GM21529 (cell line): ENCODE measurements around the gene LAMA3.
A peak's percentile ranks its signal among the peaks of the same experiment; 100 is the strongest.

Experiments
- ATAC-seq: cut with Tn5 transposase; IDR thresholded peaks from one replicate; pipeline ENCODE4 v1.9.1; 2021; ENCODE audit not compliant: unreplicated experiment

The LAMA3 gene

DNA sequence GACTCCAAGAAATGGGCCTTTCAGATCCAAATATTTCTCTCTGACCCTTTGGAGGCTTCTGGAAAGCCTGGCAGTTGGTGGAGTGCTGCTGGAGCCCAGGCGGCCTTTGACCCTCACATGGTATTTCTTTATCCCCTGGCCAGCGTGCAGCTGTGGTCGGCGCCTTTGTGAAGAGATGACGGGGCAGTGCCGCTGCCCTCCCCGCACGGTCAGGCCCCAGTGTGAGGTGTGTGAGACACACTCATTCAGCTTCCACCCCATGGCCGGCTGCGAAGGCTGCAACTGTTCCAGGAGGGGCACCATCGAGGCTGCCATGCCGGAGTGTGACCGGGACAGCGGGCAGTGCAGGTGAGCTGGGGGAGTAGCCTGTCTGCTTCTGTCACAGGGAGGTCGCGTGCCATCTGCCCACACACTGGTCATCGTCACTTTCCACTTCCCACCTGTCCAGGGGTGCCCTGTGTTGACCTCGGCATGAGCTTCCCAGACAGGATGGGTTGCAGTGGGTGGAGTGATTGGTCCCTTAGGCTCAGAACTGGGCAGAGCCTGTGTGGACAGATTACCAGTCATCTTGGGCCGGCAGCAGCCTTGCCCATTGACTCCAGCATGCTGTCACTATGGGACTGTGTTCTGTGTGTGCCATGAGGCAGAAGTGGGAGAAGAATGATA is 158.2 kb downstream of the LAMA3 start:
- no peak for ATAC-seq

DNA sequence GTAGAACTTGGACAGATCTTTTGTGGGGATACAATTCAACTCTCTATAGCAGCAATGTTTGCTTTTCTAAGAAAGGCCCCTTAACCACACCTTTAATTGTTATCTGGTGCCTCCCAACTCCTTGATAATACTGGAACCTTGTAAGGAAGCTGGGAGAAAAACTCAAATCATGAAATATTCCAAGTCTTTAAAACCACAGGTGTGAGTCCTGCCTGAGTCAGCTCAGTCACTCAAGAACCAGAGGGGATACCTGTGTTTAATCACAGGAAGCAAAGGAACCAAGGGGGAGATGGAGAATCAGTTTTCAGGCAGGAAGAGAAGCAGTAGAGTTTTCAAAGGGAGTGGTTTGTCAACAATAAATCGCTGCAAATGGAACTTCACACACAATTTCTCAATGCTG is 159.9 kb downstream of the LAMA3 start:
- no peak for ATAC-seq

DNA sequence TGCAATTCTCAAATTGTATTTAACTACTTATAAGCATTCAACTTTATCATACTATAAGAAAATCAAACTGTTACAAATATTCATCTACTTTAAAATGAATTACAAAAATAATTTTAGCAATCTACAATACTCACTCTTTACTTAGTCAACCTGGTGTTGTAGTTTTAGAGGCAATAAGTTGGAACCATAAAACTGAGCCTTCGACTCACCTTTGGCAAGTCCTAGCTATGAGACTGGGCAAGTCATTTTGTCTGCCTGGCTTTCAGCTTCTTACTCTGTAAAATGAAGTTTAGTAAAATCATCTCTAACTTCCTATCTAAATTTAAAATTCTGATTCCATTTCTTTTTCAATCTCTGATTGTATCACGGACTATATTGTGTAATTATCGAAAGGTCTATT is 161.0 kb downstream of the LAMA3 start:
- ATAC-seq: no peak

DNA sequence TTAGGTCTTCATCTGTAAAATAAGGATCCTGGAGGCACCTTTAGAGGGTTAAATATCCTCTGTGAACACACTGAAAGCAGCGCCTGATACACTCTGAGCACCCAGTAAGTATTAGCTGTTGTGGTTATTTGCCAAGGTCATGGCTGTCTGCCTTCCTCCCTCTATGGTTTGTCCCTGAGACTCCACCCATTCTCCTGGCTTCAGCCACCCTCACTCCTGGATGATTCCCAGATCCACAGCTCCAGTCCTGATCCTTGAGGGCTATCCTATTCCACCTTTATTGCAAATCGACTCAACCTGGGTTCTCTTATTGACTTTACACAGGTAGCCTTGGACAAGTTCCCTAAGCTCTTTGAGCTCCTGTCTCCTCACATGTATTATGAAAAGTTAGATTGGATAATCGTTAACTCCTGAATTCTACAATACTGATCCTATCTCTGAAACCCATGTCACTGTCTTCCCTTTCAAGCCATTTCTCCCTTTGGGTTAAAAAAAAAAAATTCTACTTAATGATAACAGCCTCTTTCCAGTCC is 162.3 kb downstream of the LAMA3 start:
- ATAC-seq: no peak

DNA sequence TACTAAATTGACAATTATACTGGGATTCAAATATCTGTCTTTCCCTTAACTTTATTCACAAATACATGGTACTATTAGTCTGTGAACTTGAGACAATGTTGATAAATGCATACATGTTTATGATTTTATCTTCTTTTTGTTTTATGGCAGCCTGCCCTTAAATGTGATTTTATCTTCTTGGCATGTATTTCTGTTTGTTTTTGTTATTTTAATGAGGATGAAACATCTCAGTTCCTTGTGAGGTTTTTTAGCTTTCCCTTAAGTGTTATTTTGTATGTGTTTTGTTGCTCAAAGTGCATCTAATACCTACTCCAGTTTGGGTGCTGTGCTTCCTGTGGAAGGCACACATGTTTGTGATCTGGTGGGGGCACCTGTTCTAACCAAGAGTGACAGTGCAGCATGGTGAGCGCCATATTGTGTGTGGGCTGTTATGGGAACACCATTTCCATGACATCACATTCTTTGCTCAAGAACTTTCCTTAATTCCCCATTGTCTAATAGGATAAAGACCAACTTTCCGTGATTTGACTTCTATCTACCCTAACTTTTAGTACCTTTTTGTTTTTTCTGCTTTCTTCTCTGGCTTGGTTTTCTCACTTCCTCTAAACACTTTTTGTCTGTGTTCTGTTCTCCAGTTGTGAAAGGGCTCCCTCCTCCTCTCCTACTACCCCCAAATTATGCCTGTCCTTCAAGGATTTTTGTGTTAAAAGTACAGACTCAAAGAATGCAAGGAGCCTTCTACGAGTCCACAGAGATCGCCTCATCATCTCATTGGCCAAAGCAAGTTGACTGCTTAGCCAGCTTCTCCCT is 163.2 kb downstream of the LAMA3 start:
- no peak for ATAC-seq

DNA sequence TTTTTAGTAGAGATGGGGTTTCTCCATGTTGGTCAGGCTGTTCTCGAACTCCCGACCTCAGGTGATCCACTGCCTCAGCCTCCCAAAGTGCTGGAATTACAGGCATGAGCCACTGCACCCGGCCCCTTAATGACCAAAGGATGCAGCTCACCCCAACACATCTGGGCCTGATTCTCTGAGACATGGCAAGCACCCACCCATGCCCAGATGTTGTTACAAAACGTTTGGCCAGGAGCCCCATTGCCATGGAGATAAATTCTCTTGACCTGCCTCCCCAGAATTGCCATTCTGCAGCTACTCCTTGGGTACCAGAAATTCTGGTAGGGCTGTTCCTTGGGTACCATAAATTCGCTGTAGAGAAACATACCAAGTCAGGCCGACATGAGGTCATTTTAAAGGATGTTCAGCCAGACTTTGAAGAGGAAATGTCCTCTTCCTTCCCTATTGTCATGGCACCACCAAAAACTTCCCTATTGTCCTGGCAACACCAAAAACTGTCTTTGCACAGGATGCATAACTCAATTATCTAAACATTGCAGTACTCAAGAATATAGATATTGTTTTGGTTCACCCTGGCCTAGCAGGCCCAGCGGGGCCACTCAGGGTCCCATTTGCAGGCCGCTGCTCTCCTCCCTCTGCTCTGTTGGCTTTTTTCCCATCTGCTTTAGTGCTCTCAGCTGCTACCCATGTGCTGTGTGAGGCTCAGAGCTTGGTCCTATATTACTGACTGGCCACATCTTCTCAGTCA is 164.4 kb downstream of the LAMA3 start:
- no peak for ATAC-seq

DNA sequence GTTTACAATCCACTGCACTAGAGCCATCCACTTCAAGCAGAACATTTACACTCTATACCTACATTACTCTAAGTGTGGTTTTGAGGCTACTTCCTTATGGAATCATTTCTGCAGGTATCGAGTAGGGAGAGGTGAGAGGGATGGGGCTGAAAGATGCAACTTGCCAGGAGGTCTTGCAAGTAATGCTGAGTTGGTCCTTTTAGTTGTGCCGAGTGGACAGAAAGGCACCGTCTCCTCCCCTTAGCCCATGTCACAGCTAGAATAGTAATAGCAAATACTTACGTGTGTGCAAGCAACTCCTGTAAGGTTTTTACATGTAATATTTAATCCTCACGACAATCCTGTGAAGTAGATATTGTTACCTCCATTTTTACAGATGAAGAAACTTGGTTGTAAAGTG is 166.5 kb downstream of the LAMA3 start:
- ATAC-seq: no peak

DNA sequence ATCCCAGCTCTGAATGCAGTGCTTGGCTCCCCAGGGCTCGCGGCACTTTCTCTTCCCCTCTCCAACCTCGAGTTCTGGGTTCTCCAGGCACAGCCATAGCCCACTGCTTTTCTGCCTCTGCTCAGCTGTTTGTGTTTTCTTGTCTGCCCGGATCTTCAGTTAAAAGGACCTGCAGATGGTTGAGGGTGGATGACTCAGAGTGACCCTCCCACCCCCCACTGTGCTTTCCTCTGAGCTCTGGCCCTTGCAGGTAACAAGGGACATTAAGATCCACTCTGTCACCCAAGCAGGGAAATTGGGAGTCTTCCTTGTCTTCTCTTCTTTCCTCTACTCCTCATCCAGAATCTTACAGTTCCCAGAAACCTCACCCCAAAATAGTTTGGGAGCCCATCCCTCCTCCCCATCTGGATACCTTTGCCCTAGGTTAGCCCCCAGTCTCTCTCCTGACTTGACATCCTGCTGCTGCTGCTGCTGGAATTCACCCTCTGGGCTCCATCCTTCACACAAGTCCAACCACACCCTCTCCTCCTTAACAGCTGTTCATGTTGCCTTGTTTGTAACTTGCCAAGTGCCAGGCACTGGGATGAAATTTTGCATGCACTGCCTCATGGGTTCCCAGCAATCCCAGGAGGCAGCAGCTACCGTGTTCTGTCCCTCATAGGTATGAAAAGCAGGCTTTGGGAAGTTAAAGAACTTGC is 167.4 kb downstream of the LAMA3 start:
- ATAC-seq: no peak

DNA sequence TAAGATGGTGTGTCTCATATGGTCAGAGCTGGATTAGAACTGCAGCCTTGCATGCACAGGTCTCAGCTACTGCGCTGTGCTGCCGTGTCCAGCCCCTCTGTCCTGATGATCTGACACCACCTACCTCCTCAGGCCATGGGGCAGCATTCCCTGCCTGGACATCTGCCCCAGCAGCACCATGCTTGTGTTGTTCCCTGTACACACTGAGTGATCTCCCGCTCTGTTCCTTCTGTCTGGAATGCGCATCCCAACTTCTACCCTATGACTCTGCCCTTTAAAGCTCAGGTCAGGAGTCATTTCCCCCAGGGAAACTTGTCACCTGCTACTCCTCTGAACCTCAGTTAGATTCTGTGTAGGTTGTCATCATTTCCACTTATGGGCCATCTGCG is 167.9 kb downstream of the LAMA3 start:
- no peak for ATAC-seq

DNA sequence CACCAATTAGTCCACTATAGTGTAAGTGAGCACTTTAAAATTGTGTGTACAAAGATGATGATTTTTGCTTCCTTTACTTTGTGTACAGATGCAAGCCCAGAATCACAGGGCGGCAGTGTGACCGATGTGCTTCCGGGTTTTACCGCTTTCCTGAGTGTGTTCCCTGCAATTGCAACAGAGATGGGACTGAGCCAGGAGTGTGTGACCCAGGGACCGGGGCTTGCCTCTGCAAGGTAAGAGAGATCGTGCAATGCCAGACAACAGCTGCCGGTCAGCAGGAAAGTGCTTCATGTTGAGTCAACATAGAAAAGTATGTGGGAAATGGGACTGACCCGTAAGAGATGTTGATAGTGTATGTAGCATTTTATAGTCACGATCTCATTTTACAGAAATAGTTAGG is 168.5 kb downstream of the LAMA3 start:
- ATAC-seq: no peak

DNA sequence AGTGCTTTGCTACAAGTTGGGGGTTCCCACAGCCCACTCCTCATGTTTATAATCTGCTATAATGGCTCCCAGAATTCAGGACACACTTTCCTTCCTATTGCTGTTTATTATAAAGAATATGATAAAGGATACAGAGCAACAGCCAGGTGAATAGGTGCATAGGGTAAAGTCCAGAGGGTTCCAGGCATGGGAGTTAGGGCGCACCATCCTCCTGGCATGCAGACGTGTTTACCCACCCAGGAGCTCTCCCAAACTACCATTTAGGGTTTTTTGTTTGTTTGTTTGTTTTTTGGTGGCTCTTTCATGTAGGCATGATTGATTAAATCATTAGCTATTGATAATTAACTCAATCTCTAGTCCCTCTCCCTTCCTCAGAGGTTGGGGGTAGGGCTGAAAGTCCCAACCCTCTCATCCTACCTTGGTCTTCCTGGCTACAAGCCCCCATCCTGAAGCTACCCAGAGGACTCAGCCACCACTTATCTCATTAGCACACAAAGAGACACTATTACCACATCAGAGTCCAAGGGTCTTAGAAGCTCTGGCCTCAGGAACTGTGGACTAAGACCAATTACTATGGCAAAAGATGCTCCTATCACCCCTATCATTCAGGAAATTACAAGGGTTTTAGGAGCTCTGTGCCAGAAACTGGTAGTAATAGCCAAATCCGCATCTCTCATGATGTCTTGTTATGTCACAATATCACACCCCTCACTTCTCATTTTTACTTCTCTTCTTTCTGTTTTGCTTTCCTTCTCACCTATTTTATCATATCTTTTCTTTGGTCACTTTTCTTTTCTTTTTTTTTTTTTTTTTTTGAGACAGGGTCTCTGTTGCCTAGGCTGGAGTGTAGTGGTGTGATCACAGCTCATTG is 170.4 kb downstream of the LAMA3 start:
- no peak for ATAC-seq

DNA sequence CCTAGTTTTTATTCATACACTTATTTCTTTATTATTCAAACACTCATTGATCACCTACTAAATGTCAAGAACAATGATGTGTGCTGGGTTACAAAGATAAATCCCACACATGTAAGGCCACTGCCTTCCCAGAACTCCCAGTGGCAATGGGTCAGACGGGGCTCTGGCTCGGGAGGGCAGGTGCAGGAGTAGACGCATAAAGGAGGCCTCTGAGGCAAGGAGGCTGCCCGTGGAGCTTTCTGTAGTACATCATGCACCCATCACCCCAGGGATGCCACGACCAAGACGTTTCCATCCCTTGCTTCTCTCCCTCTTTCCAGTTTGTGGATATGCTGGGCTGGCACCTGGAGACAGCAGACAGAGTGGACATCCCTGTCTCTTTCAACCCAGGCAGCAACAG is 172.1 kb downstream of the LAMA3 start:
- ATAC-seq: no peak

DNA sequence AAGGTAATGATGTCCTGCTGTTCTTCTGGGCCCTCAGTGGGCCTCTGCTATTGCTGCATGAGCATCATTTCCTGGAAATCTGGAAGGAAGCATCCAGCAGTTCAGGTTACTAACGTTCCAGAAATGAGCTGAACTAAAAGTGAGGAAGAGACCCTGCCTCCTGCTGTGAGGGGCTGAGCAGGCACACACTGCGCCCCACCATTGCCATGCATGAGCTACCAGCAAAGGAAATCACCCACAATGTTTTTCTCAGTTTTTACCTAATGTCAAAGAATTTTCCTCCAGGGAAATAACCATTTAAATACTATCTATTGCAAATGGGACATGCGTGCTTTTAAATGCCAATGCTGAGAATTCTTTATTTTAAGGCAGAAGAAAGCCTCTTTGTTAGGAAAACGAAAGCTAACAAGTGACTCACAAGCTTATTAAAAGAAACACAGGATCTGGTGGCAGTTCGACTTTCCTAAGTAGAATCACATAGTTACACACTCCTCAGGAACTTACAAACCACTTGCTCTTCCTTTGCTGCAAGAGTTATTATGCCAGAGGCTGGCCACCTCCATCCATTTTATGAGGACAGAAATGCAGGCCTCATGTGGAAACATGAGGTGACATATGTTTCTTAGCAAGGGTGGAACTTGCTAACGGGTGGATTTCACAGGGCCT is 172.7 kb downstream of the LAMA3 start:
- ATAC-seq: no peak

DNA sequence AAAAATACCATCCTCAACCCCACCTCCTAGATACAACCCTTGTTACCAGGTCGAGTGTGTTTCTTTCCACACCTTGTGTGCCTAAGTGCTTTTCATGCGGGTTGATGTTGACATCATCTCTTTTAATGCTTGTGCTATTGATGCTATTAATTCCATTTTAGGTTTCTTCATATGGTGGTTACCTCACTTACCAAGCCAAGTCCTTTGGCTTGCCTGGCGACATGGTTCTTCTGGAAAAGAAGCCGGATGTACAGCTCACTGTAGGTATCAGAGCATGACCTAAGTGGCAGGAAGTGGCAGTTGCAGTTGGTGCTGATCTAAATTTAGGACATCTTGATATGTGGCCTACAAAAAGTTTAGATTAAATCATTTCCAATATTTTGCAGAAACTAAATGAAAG is 175.4 kb downstream of the LAMA3 start:
- ATAC-seq: no peak

DNA sequence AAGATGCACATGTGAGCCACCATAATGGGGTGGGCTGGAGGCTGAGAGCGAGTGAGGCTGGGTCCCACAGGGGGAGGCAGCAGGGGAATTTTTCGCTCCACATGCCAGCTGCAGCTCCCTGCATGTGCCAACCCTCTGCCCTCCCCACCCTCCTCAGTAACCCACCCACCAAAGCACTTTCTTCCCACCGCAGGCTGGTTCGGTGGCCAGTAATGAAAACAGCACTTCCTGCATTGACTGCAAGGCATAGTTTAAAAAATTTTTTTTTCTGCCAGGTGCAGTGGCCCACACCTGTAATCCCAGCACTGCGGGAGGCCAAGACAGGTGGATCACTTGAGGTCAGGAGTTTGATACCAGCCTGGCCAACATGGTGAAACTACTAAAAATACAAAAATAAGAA is 177.8 kb downstream of the LAMA3 start:
- ATAC-seq: no peak

DNA sequence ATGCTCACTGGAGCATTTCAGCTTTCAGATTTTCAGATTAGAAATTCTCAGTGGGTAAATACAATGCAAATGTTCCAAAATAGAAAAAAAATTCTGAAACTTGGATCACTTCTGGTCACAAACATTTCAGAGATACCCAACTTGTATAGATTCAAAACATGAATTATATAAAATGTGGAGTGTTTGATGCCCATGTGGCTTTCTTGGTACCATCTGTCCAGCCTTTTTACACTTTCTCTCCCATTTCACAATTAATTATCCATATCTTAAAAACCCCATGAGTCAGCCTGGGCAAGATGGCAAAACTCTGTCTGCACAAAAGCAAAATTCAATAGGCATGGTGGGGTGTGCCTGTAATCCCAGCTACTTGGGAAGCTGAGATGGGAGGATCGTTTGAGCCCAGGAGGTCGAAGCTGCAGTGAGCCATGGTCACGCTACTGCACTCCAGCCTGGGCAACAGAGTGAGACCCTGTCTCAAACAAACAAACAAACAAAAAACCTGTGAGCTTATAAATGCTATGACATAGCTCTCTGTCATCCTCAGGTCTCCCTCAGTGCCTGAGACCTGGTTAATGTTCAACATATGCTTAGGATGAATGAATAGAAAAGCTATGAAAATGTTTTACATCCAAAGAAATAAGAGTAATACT is 179.0 kb downstream of the LAMA3 start:
- no peak for ATAC-seq

DNA sequence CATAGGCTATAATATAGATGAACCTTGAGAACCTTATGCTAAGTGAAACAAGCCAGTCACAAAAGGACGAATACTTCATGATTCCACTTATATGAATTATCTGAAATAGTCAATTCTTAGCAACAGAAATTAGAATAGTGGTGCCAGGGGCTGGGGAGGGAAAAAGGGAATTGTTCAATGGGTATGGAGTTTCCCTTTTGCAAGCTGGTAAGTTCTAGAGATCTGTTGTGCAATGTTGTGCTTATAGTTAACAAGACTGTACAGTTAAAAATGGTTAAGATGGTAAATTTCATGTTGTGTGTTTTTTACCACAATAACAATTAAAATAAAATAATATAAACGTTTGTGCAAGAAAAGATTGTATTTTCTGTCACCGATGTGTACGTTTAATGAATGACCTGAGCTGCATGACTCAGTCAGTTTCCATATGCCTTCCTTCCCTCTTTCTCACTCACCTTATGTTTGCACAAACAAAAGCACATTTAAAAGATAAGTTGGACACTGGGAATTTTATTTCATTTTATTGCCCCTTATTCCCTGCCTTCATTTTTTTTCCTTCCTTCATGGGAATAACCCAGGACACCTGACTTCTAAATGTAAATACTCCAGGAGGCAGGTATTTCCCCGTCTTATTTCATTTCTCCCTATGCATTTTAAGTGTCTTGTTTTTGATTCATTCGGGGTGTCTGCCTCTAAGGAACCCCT is 181.6 kb downstream of the LAMA3 start:
- no peak for ATAC-seq

DNA sequence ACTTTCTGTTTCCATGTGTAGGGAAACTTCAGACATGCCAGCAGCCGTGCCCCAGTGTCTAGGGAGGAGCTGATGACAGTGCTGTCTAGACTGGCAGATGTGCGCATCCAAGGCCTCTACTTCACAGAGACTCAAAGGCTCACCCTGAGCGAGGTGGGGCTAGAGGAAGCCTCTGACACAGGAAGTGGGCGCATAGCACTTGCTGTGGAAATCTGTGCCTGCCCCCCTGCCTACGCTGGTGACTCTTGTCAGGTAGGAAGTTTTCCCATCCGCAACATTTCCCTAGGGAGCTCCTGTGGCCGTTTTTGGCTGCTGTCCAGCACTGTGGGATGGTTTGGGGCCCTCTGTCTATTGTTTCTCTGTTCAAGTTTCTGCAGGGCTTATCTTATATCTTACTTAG is 182.2 kb downstream of the LAMA3 start:
- ATAC-seq: peak; percentile 74
